ENCODE results near the gene SPEN.

DNA sequence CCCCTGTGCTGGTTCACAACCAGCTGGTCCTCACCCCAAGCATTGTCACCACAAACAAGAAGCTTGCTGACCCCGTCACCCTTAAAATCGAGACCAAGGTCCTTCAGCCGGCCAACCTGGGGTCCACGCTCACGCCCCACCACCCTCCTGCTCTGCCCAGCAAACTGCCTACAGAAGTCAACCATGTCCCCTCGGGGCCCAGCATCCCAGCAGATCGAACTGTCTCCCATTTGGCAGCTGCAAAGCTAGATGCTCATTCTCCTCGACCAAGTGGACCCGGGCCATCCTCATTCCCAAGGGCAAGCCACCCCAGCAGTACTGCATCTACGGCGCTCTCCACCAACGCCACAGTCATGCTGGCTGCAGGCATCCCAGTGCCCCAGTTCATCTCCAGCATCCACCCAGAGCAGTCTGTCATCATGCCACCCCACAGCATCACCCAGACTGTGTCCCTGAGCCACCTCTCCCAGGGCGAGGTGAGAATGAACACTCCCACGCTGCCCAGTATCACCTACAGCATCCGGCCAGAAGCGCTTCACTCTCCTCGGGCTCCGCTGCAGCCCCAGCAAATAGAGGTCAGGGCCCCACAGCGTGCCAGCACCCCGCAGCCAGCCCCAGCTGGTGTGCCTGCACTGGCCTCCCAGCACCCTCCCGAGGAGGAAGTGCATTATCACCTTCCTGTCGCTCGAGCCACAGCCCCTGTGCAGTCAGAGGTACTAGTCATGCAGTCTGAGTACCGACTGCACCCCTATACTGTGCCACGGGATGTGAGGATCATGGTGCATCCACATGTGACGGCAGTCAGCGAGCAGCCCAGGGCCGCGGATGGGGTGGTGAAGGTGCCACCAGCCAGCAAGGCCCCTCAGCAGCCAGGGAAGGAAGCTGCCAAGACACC lies 87.8 kb downstream of the SPEN start:
- TF ChIP-seq, protein P1, sequence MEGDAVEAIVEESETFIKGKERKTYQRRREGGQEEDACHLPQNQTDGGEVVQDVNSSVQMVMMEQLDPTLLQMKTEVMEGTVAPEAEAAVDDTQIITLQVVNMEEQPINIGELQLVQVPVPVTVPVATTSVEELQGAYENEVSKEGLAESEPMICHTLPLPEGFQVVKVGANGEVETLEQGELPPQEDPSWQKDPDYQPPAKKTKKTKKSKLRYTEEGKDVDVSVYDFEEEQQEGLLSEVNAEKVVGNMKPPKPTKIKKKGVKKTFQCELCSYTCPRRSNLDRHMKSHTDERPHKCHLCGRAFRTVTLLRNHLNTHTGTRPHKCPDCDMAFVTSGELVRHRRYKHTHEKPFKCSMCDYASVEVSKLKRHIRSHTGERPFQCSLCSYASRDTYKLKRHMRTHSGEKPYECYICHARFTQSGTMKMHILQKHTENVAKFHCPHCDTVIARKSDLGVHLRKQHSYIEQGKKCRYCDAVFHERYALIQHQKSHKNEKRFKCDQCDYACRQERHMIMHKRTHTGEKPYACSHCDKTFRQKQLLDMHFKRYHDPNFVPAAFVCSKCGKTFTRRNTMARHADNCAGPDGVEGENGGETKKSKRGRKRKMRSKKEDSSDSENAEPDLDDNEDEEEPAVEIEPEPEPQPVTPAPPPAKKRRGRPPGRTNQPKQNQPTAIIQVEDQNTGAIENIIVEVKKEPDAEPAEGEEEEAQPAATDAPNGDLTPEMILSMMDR (conservative IDR thresholded peaks at IDR 0.05; ENCODE audit: low read depth, low read length): no peak
- TF ChIP-seq FOS (IDR thresholded peaks at IDR 0.05; ENCODE audit: low read depth, low read length) (no peak), POLR2A (IDR thresholded peaks at IDR 0.05; ENCODE audit: low read depth, low read length) (no peak), CHD1 (IDR thresholded peaks at IDR 0.05; ENCODE audit: low read depth, low read length) (no peak), RAD21 (IDR thresholded peaks at IDR 0.05; ENCODE audit: low read length) (no peak), MAZ (IDR thresholded peaks at IDR 0.05; ENCODE audit: borderline replicate concordance, low read depth, low read length) (no peak), BHLHE40 (IDR thresholded peaks at IDR 0.05; ENCODE audit: low read depth, low read length) (no peak), RCOR1 (IDR thresholded peaks at IDR 0.05; ENCODE audit: insufficient replicate concordance, low read length) (no peak)
- TF ChIP-seq, protein P2, sequence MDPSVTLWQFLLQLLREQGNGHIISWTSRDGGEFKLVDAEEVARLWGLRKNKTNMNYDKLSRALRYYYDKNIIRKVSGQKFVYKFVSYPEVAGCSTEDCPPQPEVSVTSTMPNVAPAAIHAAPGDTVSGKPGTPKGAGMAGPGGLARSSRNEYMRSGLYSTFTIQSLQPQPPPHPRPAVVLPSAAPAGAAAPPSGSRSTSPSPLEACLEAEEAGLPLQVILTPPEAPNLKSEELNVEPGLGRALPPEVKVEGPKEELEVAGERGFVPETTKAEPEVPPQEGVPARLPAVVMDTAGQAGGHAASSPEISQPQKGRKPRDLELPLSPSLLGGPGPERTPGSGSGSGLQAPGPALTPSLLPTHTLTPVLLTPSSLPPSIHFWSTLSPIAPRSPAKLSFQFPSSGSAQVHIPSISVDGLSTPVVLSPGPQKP (IDR thresholded peaks at IDR 0.05; ENCODE audit: borderline replicate concordance, low read depth, low read length): no peak
